PFSK-1 (cell line): ENCODE data around the gene NES.

ENCODE experiments used
- FOXP2 ChIP-seq: optimal IDR thresholded peaks from 2 replicates; pipeline ENCODE3; 2011; ENCODE audit warnings: borderline replicate concordance, control low read depth, inconsistent platforms; ENCODE audit not compliant: insufficient read depth; ENCODE audit errors: extremely low read length, extremely low read depth
- POLR2AphosphoS5 ChIP-seq: IDR thresholded peaks from 2 replicates; pipeline ENCODE4 v1.6.1; 2012; ENCODE audit warnings: low read depth, mild to moderate bottlenecking, control low read depth, low read length, moderate library complexity
- REST ChIP-seq, 2 experiments: IDR thresholded peaks; 2 replicates each; pipeline versions ENCODE4 v1.6.1 to v1.8.0; 2011 to 2012; ENCODE audit warnings: low read depth in 2 of 2, low read length in 2 of 2, control low read depth in 1 of 2, inconsistent platforms in 1 of 2, mild to moderate bottlenecking in 1 of 2, moderate library complexity in 1 of 2; ENCODE audit not compliant: insufficient read depth in 1 of 2
- SIN3A ChIP-seq: IDR thresholded peaks from 2 replicates; pipeline ENCODE4 v1.6.1; 2012; ENCODE audit warnings: mild to moderate bottlenecking, low read length, moderate library complexity, borderline replicate concordance; ENCODE audit not compliant: insufficient read depth
- TAF1 ChIP-seq: IDR thresholded peaks from 2 replicates; pipeline ENCODE4 v1.6.1; 2012; ENCODE audit warnings: low read length, control low read depth, borderline replicate concordance; ENCODE audit not compliant: insufficient read depth

The NES gene

GRCh38 chr1:156689035-156689952 is 12.1 kb upstream of the NES start:
- peak; percentile 50 for TF ChIP-seq FOXP2
- TF ChIP-seq REST (IDR thresholded peaks at IDR 0.05; ENCODE audit: insufficient read depth in 1 of 2, low read depth in 2 of 2, low read length in 2 of 2), result no peak

- TF ChIP-seq POLR2AphosphoS5 (no peak), SIN3A (no peak), REST (IDR thresholded peaks at IDR 0.05; ENCODE audit: insufficient read depth in 1 of 2, low read depth in 2 of 2, low read length in 2 of 2) (no peak), TAF1 (no peak), FOXP2 (no peak)
These were observed 7.1 kb upstream of the NES start for GRCh38 chr1:156684227-156684782.

GRCh38 chr1:156682166-156682890 is 5.1 kb upstream of the NES start:
- no peak for TF ChIP-seq FOXP2

GRCh38 chr1:156681196-156681960 is 4.2 kb upstream of the NES start:
- TF ChIP-seq SIN3A (no peak), POLR2AphosphoS5 (no peak), TAF1 (no peak), REST (IDR thresholded peaks at IDR 0.05; ENCODE audit: insufficient read depth in 1 of 2, low read depth in 2 of 2, low read length in 2 of 2) (no peak), FOXP2 (no peak)

GRCh38 chr1:156680056-156680455 is 2.8 kb upstream of the NES start:
- no peak for TF ChIP-seq SIN3A
- TF ChIP-seq POLR2AphosphoS5, result no peak
- TF ChIP-seq REST (IDR thresholded peaks at IDR 0.05; ENCODE audit: insufficient read depth in 1 of 2, low read depth in 2 of 2, low read length in 2 of 2), result peak; percentile 24 to 78; a peak in 2 of 4 replicates
